ENCODE results near the gene EIF2B1.

DNA sequence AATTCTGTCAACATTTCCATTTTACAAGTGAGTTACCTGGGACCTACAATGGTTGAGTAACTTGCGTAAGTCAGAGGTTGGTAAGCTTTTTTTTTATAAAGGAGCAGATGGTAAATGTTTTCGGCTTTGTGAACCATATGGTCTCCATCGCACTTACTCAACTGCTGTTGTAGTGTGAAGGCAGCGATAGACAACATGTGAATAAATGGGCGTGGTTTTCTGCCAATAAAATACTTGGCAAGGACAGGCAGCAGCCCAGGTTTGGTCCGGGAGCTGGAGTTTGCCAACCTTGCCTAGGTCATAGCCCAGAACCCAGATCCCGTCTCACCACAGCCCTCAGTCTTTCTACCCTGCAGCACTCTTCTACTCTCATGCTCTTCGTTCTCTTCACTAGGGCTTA, 25.3 kb downstream of the EIF2B1 start:
- no peak for TF ChIP-seq CTCF (IDR thresholded peaks at IDR 0.05)
- TF ChIP-seq ZNF232 (CRISPR knock-in tag; IDR thresholded peaks at IDR 0.05), result no peak
- TF ChIP-seq, protein P1, sequence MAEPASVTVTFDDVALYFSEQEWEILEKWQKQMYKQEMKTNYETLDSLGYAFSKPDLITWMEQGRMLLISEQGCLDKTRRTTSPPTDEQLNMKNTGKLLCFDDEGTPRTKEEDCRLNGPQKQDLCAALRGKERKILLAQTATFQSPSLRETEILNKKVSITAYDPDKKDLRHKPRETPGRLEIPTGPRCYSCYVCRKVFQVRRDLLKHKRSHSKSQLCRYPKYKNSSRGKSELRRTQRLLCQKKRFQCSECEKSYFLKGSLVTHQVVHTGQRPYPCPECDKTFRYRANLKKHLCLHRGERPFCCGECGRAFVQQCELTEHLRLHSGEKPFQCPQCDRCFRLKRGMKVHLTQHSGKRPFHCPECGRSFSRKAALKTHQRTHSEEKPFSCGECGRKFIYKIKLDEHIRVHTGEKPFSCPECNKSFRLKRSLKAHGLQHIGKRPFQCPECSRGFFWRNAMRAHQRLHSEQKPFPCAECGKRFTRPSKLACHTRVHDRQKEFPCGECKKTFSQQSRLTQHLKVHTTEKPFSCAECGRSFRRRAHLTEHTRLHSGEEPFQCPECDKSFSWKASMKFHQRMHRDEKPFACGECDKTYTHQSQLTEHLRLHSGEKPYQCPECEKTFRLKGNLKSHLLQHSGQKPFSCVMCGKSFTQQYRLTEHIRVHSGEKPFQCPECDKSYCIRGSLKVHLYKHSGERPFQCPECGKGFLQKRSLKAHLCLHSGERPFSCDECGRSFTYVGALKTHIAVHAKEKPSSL (CRISPR knock-in tag; conservative IDR thresholded peaks at IDR 0.05), result no peak
- no peak for TF ChIP-seq JUN (CRISPR knock-in tag; IDR thresholded peaks at IDR 0.05)

Measured in WTC11 (cell line).